Kidney (tissue), 14 donors: ENCODE data around the gene KCNAB2. TPM values are rescaled to one million over a fixed set of nuclear protein-coding genes. Genes with fewer than 3 reads are reported as not detected.
A peak's percentile ranks its signal among the peaks of the same experiment; 100 is the strongest.

ENCODE experiments used
- DNase-seq, 5 donors: peaks; one replicate each; pipeline ENCODE4 v3.0.0-alpha.2; 2013 to 2020
- FAIRE-seq: peaks from 2 replicates; lab custom pipeline; 2012; peaks lifted over from hg19 to GRCh38; lab: Jason Lieb, UNC
- H3K27ac ChIP-seq, 2 donors: one replicate each; pipeline ENCODE4 v1.7.0; 2013; ENCODE audit warnings: low read depth in 2 of 2, low read length in 2 of 2, inconsistent platforms in 1 of 2
- H3K27me3 ChIP-seq: one replicate; pipeline ENCODE4 v1.7.1; 2013; ENCODE audit warnings: low read length, inconsistent platforms; ENCODE audit not compliant: control insufficient read depth, insufficient read depth
- H3K36me3 ChIP-seq, 3 donors: one replicate each; pipeline versions ENCODE4 v1.7.0 to v1.7.1; 2013; ENCODE audit warnings: low read length in 3 of 3, control low read depth in 1 of 3, inconsistent platforms in 1 of 3; ENCODE audit not compliant: insufficient read depth in 3 of 3, control insufficient read depth in 2 of 3
- H3K4me1 ChIP-seq, 3 donors: one replicate each; pipeline versions ENCODE4 v1.7.0 to v1.7.1; 2013; ENCODE audit warnings: low read length in 3 of 3, inconsistent platforms in 1 of 3, low read depth in 1 of 3; ENCODE audit not compliant: control insufficient read depth in 2 of 3, insufficient read depth in 2 of 3
- H3K4me3 ChIP-seq, 3 donors: one replicate each; pipeline versions ENCODE4 v1.7.0 to v1.8.1; 2013; ENCODE audit warnings: low read length in 3 of 3, control low read depth in 1 of 3, inconsistent platforms in 1 of 3
- H3K9ac ChIP-seq, 3 donors: one replicate each; pipeline versions ENCODE4 v1.7.0 to v1.7.1; 2013; ENCODE audit warnings: low read length in 3 of 3, control low read depth in 1 of 3, inconsistent platforms in 1 of 3
- H3K9me3 ChIP-seq, 3 donors: one replicate each; pipeline versions ENCODE4 v1.7.0 to v1.7.1; 2013; ENCODE audit warnings: low read length in 3 of 3, control low read depth in 1 of 3, inconsistent platforms in 1 of 3; ENCODE audit not compliant: control insufficient read depth in 2 of 3, insufficient read depth in 1 of 3
- intact Hi-C: fragments of 100-400 bp; cut with DNase I; formaldehyde crosslinking; loops from one replicate; pipeline ENCODE4 v1.11.1; 2022
- polyA plus RNA-seq: library from polyadenylated mRNA; stranded (reverse); fragments of 350-450 nt; fragmentation: Illumina TruSeq; extraction: RNeasy Lipid Tissue Mini Kit (QIAGEN cat#74804); gene quantifications from one replicate; pipeline ENCODE4 v1.2.3, GENCODE V29; 2014; ENCODE audit warnings: low read depth, low replicate concordance; ENCODE audit not compliant: insufficient read depth
- total RNA-seq: library from RNA; stranded (reverse); fragmentation: NEBNext Ultra II Directional; extraction: Animal tissue kit (Norgen Biotek cat#: 25700); gene quantifications from one replicate; pipeline ENCODE4 v1.2.1, GENCODE V29; 2021
- TF ChIP-seq, protein P1 (sequence below): IDR thresholded peaks from 3 replicates; pipeline ENCODE4 v1.5.1; 2012; ENCODE audit warnings: mild to moderate bottlenecking, moderate library complexity, borderline replicate concordance; ENCODE audit not compliant: insufficient read depth; ENCODE audit errors: extremely low read depth
- donor health status: control.
- donor health status: control.
- donor health status: control.
- donor health status: control.
- donor health status: control.
- donor health status: DM: yes; HTN: yes; CAD: no.
- donor health status: Normal renal cell carcinoma (clear cell type).

The KCNAB2 gene
- total and polyA plus RNA-seq, 2 donors from 2014 or later: 19.6 to 28.1 TPM

DNA sequence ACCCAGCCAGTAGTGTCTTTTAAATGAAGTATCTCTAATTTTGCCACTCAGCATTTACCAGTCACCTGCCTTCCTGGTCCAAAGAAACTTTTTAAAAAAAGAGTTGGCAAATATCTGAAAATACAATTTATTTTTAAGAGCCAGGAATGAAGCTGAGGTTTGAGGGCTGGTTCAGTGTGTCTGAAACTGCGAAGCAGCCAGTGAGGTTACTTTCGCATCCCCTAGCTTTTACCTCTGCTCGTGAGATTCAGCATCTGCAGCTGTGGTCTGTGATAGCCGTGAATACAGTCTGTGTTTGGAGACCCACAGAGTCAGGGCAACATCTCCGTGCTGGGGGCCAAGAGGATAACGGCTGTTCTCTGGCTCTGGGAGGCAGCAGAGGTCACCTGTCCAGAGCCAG is 21.3 kb upstream of the KCNAB2 start:
- no peak overlapping the region for H3K27ac ChIP-seq
- no peaks in the 10 kb centered on the region for H3K9me3 ChIP-seq
- intact Hi-C loops: no loop called here
- FAIRE-seq (no peak), DNase-seq (no peak)
- H3K4me1 ChIP-seq: peaks cover 0 to 2% (median 0%) of the 10 kb centered on the region in 3 donors
- H3K4me3 ChIP-seq: no peak overlapping the region
- no peaks in the 10 kb centered on the region for H3K27me3 ChIP-seq
- H3K9ac ChIP-seq: no peak overlapping the region
- TF ChIP-seq, protein P1, sequence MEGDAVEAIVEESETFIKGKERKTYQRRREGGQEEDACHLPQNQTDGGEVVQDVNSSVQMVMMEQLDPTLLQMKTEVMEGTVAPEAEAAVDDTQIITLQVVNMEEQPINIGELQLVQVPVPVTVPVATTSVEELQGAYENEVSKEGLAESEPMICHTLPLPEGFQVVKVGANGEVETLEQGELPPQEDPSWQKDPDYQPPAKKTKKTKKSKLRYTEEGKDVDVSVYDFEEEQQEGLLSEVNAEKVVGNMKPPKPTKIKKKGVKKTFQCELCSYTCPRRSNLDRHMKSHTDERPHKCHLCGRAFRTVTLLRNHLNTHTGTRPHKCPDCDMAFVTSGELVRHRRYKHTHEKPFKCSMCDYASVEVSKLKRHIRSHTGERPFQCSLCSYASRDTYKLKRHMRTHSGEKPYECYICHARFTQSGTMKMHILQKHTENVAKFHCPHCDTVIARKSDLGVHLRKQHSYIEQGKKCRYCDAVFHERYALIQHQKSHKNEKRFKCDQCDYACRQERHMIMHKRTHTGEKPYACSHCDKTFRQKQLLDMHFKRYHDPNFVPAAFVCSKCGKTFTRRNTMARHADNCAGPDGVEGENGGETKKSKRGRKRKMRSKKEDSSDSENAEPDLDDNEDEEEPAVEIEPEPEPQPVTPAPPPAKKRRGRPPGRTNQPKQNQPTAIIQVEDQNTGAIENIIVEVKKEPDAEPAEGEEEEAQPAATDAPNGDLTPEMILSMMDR: no peak
- no peaks in the 10 kb centered on the region for H3K36me3 ChIP-seq

DNA sequence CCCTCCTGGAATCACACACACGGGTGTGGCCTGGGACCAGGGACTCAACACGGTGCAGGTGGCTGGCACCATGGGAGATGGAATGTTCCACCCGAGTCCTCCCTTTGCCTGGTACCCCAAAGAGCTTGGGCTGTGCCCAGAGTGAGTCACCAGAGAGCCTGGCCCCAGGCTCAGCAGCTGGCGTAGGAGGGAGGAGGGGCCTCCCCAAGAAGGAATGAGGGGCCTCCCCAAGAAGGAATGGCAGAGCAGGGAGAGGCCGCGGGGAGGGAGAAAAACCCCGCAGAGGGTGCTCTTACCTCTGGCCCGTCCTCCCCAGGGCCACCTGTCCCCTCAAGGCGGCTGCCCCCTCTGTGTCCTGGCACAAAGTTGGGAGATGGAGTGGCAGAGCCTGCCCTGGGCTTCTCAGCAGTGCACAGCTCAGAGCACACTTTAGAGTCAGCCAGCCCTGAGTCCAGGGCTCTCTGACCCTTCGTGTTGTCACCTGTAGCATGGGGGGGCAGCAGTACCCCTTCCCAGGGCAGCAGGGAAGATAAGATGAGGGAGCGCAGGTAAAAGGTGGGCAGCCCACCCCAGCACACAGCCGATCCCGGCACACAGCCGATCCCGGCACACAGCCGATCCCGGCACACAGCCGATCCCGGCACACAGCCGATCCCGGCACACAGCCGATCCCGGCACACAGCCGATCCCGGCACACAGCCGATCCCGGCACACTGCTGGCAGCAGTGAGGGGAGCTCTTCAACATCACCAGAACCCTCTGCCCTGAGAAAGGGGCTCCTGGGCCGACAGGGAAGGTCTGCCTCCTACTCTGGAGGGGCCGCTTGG is 20.2 kb upstream of the KCNAB2 start:
- intact Hi-C loops: no loop called here
- FAIRE-seq: no peak
- Histone ChIP-seq H3K27ac (no peak overlapping the region), H3K27me3 (no peaks in the 10 kb centered on the region), H3K9me3 (no peaks in the 10 kb centered on the region), H3K4me1 (peaks cover 0 to 2% (median 0%) of the 10 kb centered on the region in 3 donors), H3K9ac (no peak overlapping the region), H3K4me3 (no peak overlapping the region), H3K36me3 (no peaks in the 10 kb centered on the region)
- TF ChIP-seq, protein P1: no peak
- DNase-seq: no peak

DNA sequence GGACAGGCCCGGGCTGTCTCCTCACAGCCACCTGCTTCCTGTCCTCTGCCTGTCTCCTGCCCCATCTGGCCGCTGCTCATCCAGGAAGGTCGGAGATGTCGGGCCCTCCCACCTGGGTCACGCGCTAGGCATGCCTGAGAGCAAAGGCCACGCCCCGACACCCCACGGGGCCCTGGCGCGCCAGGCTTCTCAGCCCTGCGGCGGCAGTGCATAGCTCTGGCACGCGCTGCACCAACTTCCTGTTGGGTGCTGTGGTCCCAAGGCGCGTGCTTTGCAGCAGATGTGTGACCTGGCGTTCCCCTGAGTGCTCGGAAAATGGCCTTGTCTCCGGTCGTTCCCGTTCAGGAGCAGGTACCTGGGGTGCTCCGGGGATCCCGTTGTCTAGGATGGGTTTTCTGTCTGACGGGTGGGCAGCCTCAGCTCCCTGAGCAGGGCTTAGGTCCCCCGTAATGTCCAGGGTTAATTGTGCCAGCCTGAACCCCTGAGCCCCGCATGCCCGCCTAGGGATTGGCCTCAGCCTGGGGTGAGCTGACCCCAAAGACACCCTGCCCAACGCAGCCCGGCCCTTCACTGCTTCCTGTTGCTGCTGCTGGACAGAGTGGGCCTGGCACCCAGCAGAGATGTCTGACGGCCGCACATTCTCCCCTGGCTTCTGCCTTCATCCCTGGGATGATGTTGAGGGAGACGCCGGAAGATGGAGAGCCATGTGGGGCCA is 19.4 kb upstream of the KCNAB2 start:
- H3K27me3 ChIP-seq: no peaks in the 10 kb centered on the region
- no peak overlapping the region for H3K27ac ChIP-seq
- no peak overlapping the region for H3K9ac ChIP-seq
- intact Hi-C loops: no loop called here
- DNase-seq: peak in 3 of 5 donors; percentile 40 to 95 (median 59)
- TF ChIP-seq, protein P1: no peak
- peaks cover 0 to 2% (median 0%) of the 10 kb centered on the region in 3 donors for H3K4me1 ChIP-seq
- FAIRE-seq: no peak
- no peaks in the 10 kb centered on the region for H3K36me3 ChIP-seq
- no peak overlapping the region for H3K4me3 ChIP-seq
- H3K9me3 ChIP-seq: no peaks in the 10 kb centered on the region
